Head of caudate nucleus (tissue), 42 donors: ENCODE results near the gene TCF7.

Experiments used
- DNase-seq, 42 donors: peaks; one replicate each; pipeline versions ENCODE4 v3.0.0 to v3.0.0-alpha.2; 2020 to 2021; ENCODE audit warnings: mixed read lengths in 7 of 42
- intact Hi-C: fragments of 100-400 bp; cut with DNase I; formaldehyde crosslinking; loops from one replicate; pipeline ENCODE4 v1.15.0; 2022

The TCF7 gene

GRCh38 chr5:134088291-134088690 is 26.2 kb upstream of the TCF7 start:
- no peak for DNase-seq
- intact Hi-C loops = no loop called here

GRCh38 chr5:134088994-134089560 is 25.4 kb upstream of the TCF7 start:
- intact Hi-C loops = no loop called here
- no peak for DNase-seq

GRCh38 chr5:134090522-134090921 is 24.0 kb upstream of the TCF7 start:
- intact Hi-C loops = no loop called here
- no peak for DNase-seq

GRCh38 chr5:134091626-134092121 is 22.8 kb upstream of the TCF7 start:
- intact Hi-C loops = no loop called here
- DNase-seq = peak in 17 of 42 donors; percentile 16 to 65 (median 39)

GRCh38 chr5:134092875-134093274 is 21.6 kb upstream of the TCF7 start:
- intact Hi-C loops = no loop called here
- DNase-seq = no peak

GRCh38 chr5:134093351-134093750 is 21.1 kb upstream of the TCF7 start:
- intact Hi-C loops = no loop called here
- DNase-seq = no peak

- intact Hi-C loops = no loop called here
- no peak for DNase-seq
Observed at GRCh38 chr5:134095293-134095692, 19.2 kb upstream of the TCF7 start.

- no peak for DNase-seq
- intact Hi-C loops = no loop called here
Observed at GRCh38 chr5:134095887-134096589, 18.4 kb upstream of the TCF7 start.

GRCh38 chr5:134097211-134097749 is 17.2 kb upstream of the TCF7 start:
- intact Hi-C loops = no loop called here
- no peak for DNase-seq

GRCh38 chr5:134098690-134099089 is 15.8 kb upstream of the TCF7 start:
- DNase-seq = no peak
- intact Hi-C loops = no loop called here

- no peak for DNase-seq
- intact Hi-C loops = no loop called here
Observed at GRCh38 chr5:134099288-134099872, 15.1 kb upstream of the TCF7 start.

- DNase-seq = no peak
- intact Hi-C loops = no loop called here
Observed at GRCh38 chr5:134099939-134100282, 14.6 kb upstream of the TCF7 start.

GRCh38 chr5:134100283-134101091 is 14.0 kb upstream of the TCF7 start:
- no peak for DNase-seq
- intact Hi-C loops = no loop called here

GRCh38 chr5:134101686-134102439 is 12.6 kb upstream of the TCF7 start:
- DNase-seq = peak in 40 of 42 donors; percentile 19 to 85 (median 64)
- intact Hi-C loops = no loop called here

- intact Hi-C loops = no loop called here
- no peak for DNase-seq
Observed at GRCh38 chr5:134103397-134103796, 11.1 kb upstream of the TCF7 start.

- intact Hi-C loops = no loop called here
- DNase-seq = no peak
Observed at GRCh38 chr5:134103998-134104654, 10.4 kb upstream of the TCF7 start.

- intact Hi-C loops = no loop called here
- DNase-seq = no peak
Observed at GRCh38 chr5:134106991-134107701, 7.3 kb upstream of the TCF7 start.

- no peak for DNase-seq
- intact Hi-C loops = no loop called here
Observed at GRCh38 chr5:134107779-134108178, 6.7 kb upstream of the TCF7 start.
